8988T (cell line): Measurements from ENCODE around the gene TSPYL6.
"Not testable (repeated sequence)": the region's sequence is repeated elsewhere in the genome, so short reads cannot be mapped to it uniquely, and the experiment has no call there.

Experiments
- DNase-seq: peaks from one replicate; pipeline ENCODE4 v3.0.0; 2011

Gene TSPYL6

GRCh38 chr2:54256091-54256694 is at the start of gene TSPYL6:
TSPYL6 (minus strand) TSS chr2:54256229; CDS start chr2:54256151, 78 bp downstream.
- DNase-seq: no peak

GRCh38 chr2:54303631-54304030 is 47.6 kb upstream of the TSPYL6 start:
- no peak for DNase-seq

- DNase-seq: no peak
These were observed 42.5 kb upstream of the TSPYL6 start for GRCh38 chr2:54298514-54298913.

GRCh38 chr2:54295911-54296310 is 39.9 kb upstream of the TSPYL6 start:
- DNase-seq: no peak

GRCh38 chr2:54294665-54295064 is 38.6 kb upstream of the TSPYL6 start:
- not testable (repeated sequence) for DNase-seq

- DNase-seq: no peak
These were observed 34.5 kb upstream of the TSPYL6 start for GRCh38 chr2:54290356-54291025.

GRCh38 chr2:54289917-54290316 is 33.9 kb upstream of the TSPYL6 start:
- DNase-seq: no peak

- DNase-seq: no peak
These were observed 31.5 kb upstream of the TSPYL6 start for GRCh38 chr2:54287532-54287931.

GRCh38 chr2:54285451-54285850 is 29.4 kb upstream of the TSPYL6 start:
- no peak for DNase-seq

- no peak for DNase-seq
These were observed 28.8 kb upstream of the TSPYL6 start for GRCh38 chr2:54284826-54285225.

GRCh38 chr2:54279385-54279784 is 23.4 kb upstream of the TSPYL6 start:
- DNase-seq: no peak

- no peak for DNase-seq
These were observed 19.5 kb upstream of the TSPYL6 start for GRCh38 chr2:54275541-54275940.

- DNase-seq: no peak
These were observed 18.8 kb upstream of the TSPYL6 start for GRCh38 chr2:54274781-54275242.

- no peak for DNase-seq
These were observed 16.0 kb upstream of the TSPYL6 start for GRCh38 chr2:54271843-54272627.

- no peak for DNase-seq
These were observed 15.2 kb upstream of the TSPYL6 start for GRCh38 chr2:54271189-54271588.

GRCh38 chr2:54267577-54267976 is 11.5 kb upstream of the TSPYL6 start:
- no peak for DNase-seq

- DNase-seq: not testable (repeated sequence)
These were observed 9.1 kb upstream of the TSPYL6 start for GRCh38 chr2:54265081-54265480.

- DNase-seq: no peak
These were observed 6.2 kb upstream of the TSPYL6 start for GRCh38 chr2:54262015-54262765.

- no peak for DNase-seq
These were observed 5.5 kb upstream of the TSPYL6 start for GRCh38 chr2:54261537-54261936.

- no peak for DNase-seq
These were observed 4.2 kb upstream of the TSPYL6 start for GRCh38 chr2:54260241-54260595.

GRCh38 chr2:54259413-54260240 is 3.6 kb upstream of the TSPYL6 start:
- no peak for DNase-seq

GRCh38 chr2:54258166-54258565 is 2.1 kb upstream of the TSPYL6 start:
- DNase-seq: no peak
